ENCODE measurements around the gene RWDD3.

Gene RWDD3

GRCh38 chr1:95233737-95234500 is at the start of gene RWDD3:
TSS of gene RWDD3 (plus strand) at chr1:95234210. CDS start at chr1:95234231, 21 bp downstream.
- DNase-seq, result peak; percentile 34 to 94 (median 86)

- DNase-seq, result no peak
Measured at GRCh38 chr1:95186149-95186548, 47.9 kb upstream of the RWDD3 start.

GRCh38 chr1:95193591-95193990 is 40.4 kb upstream of the RWDD3 start:
- DNase-seq, result no peak

GRCh38 chr1:95195046-95195445 is 39.0 kb upstream of the RWDD3 start:
- DNase-seq, result no peak

- DNase-seq, result no peak
Measured at GRCh38 chr1:95196017-95196416, 38.0 kb upstream of the RWDD3 start.

- no peak for DNase-seq
Measured at GRCh38 chr1:95197616-95198252, 36.3 kb upstream of the RWDD3 start.

GRCh38 chr1:95201905-95202304 is 32.1 kb upstream of the RWDD3 start:
- no peak for DNase-seq

- DNase-seq, result no peak
Measured at GRCh38 chr1:95203908-95204437, 30.0 kb upstream of the RWDD3 start.

GRCh38 chr1:95206514-95206913 is 27.5 kb upstream of the RWDD3 start:
- no peak for DNase-seq

GRCh38 chr1:95207223-95207935 is 26.6 kb upstream of the RWDD3 start:
- DNase-seq, result peak in 1 of 56 donors; percentile 5

- DNase-seq, result no peak
Measured at GRCh38 chr1:95208876-95209275, 25.1 kb upstream of the RWDD3 start.

GRCh38 chr1:95209291-95209690 is 24.7 kb upstream of the RWDD3 start:
- DNase-seq, result no peak

- DNase-seq, result no peak
Measured at GRCh38 chr1:95216292-95216990, 17.6 kb upstream of the RWDD3 start.

GRCh38 chr1:95217371-95217770 is 16.6 kb upstream of the RWDD3 start:
- no peak for DNase-seq

GRCh38 chr1:95219407-95219806 is 14.6 kb upstream of the RWDD3 start:
- no peak for DNase-seq

GRCh38 chr1:95221306-95221705 is 12.7 kb upstream of the RWDD3 start:
- no peak for DNase-seq

GRCh38 chr1:95222629-95223028 is 11.4 kb upstream of the RWDD3 start:
- DNase-seq, result no peak

GRCh38 chr1:95223110-95223509 is 10.9 kb upstream of the RWDD3 start:
- DNase-seq, result no peak

- DNase-seq, result no peak
Measured at GRCh38 chr1:95226781-95227660, 7.0 kb upstream of the RWDD3 start.

- peak in 2 of 56 donors; percentile 14 to 21 for DNase-seq
Measured at GRCh38 chr1:95229037-95229436, 5.0 kb upstream of the RWDD3 start.
